SK-N-MC (cell line): ENCODE measurements around the gene THYN1.
A peak's percentile ranks its signal among the peaks of the same experiment; 100 is the strongest.

Source experiments
- EZH2 ChIP-seq: fragments of 200-600 bp; sonication (generic); IDR thresholded peaks from one replicate; pipeline ENCODE4 v1.6.1; 2017; ENCODE audit warnings: antibody characterized with exemption
- POLR2AphosphoS5 ChIP-seq: IDR thresholded peaks from 2 replicates; pipeline ENCODE4 v1.6.1; 2012; ENCODE audit warnings: mild to moderate bottlenecking, low read depth, low read length, borderline replicate concordance

- TF ChIP-seq EZH2 (no peak), POLR2AphosphoS5 (peak; percentile 92)
These were observed at the start of gene THYN1, which contains the start of gene ACAD8 for GRCh38 chr11:134253188-134253993.
